ENCODE results near the gene PCDH1.
A peak's percentile ranks its signal among the peaks of the same experiment; 100 is the strongest.

DNA sequence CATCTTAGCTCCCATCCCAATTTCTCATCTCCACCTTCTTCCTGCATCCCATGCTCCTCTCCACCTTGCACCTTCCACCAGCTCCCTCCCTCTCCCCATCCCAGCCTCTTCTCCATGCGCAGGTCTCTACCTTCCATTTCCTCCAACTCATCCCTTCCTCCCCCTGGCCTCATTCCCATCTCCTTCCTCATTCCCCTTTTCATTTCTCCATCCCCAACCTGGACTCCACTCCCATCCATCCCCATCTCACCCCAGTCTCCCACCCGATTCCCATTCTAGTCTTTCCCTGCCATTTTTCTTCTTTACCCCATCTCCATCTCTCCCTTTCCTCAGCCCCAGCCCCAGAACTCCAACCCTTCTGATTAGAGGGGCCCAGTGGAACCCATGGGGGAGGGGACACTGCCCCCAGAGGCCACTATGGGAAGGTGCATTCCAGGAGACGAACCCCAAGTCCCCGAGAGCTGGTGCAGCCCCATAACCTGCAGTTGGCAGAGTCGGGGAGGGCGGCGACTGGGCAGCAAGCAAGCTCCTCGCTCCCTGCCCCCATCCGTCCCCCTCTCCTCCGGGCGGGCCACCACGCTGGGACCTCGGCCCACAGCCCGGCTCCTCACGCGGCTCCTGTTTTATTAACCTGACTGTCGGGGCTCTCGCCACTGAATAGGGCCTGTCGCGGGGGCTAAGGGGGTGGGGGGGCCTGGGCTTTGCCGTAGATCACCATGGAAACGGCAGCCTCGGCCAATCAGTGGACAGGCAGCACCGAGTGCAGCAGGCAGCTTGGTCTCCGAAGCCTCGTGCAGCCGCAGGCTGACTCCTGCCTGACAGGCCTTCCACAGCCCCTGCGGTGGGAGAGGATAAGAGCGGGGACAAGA lies 66.7 kb downstream of the PCDH1 start:
- peak in 8 of 11 experiments; percentile 24 to 71 (median 60) for TF ChIP-seq CTCF (IDR thresholded peaks at IDR 0.05 in 8 of 11, conservative IDR thresholded peaks at IDR 0.05 in 3 of 11)
- no peak for TF ChIP-seq POLR2A (IDR thresholded peaks at IDR 0.05)
- no peak for TF ChIP-seq POLR2AphosphoS5 (IDR thresholded peaks at IDR 0.05)
